B cell (primary cell): ENCODE results near the gene KRT84. TPM values are rescaled to one million over a fixed set of nuclear protein-coding genes. Genes with fewer than 3 reads are reported as not detected.

Experiments used
- ATAC-seq: fragments of 200-7000 bp; cut with Tn5 transposase; one replicate; pipeline ENCODE4 v1.10.0; 2021; ENCODE audit warnings: low read depth, mild to moderate bottlenecking, moderate number of reproducible peaks, moderate library complexity
- CTCF ChIA-PET: fragments of 350-600 bp; sonication (Branson Sonifier 250); formaldehyde crosslinking; loops from one replicate; lab custom pipeline; 2021; ENCODE audit warnings: antibody characterized with exemption, inconsistent platforms; lab: Charles Lee
- POLR2A ChIA-PET: fragments of 350-600 bp; sonication (Branson Sonifier 250); formaldehyde crosslinking; loops from one replicate; lab custom pipeline; 2021; ENCODE audit warnings: antibody characterized with exemption; lab: Charles Lee
- DNase-seq: peaks from one replicate; pipeline ENCODE4 v3.0.0; 2013
- H2AFZ ChIP-seq: 2 replicates; pipeline ENCODE4 v1.6.1; 2012; ENCODE audit warnings: mild to moderate bottlenecking, low read depth, low read length; ENCODE audit not compliant: insufficient read depth, poor library complexity, severe bottlenecking
- H3K27ac ChIP-seq, 2 donors: 1 replicate in 1 of 2; 2 replicates in 1 of 2; pipeline ENCODE4 v1.5.1; 2012 to 2013; ENCODE audit warnings: low read length in 2 of 2, mild to moderate bottlenecking in 2 of 2, moderate library complexity in 1 of 2
- H3K27me3 ChIP-seq, 4 experiments: fragments of 200-600 bp in 1 of 4; sonication (generic) in 1 of 4; replicated peaks in 1 of 4; 1 replicate in 2 of 4; 2 replicates in 2 of 4; pipeline versions ENCODE4 v1.6.1 to v1.7.0; 2013 to 2016; ENCODE audit warnings: low read length in 3 of 4, mild to moderate bottlenecking in 2 of 4, mixed read lengths in 1 of 4, moderate library complexity in 1 of 4; ENCODE audit not compliant: insufficient read depth in 4 of 4, control insufficient read depth in 3 of 4; ENCODE audit errors: control extremely low read depth in 1 of 4
- H3K36me3 ChIP-seq, 2 experiments: replicated peaks in 1 of 2; 1 replicate in 1 of 2; 2 replicates in 1 of 2; pipeline versions ENCODE4 v1.6.1 to v1.7.1; 2013; ENCODE audit warnings: low read length in 1 of 2; ENCODE audit not compliant: insufficient read depth in 2 of 2, control insufficient read depth in 1 of 2; ENCODE audit errors: control extremely low read depth in 1 of 2, extremely low read depth in 1 of 2
- H3K4me1 ChIP-seq, 2 donors: fragments of 200-600 bp in 1 of 2; sonication (generic) in 1 of 2; 1 replicate in 1 of 2; 2 replicates in 1 of 2; pipeline versions ENCODE4 v1.5.1 to v1.6.1; 2013 to 2017; ENCODE audit warnings: low read length in 2 of 2; ENCODE audit not compliant: control insufficient read depth in 2 of 2, insufficient read depth in 2 of 2
- H3K4me2 ChIP-seq: replicated peaks from 2 replicates; pipeline ENCODE3; 2012; ENCODE audit warnings: mild to moderate bottlenecking, low read depth, low read length; ENCODE audit not compliant: poor library complexity, severe bottlenecking
- H3K4me3 ChIP-seq, 5 experiments: fragments of 200-600 bp in 1 of 5; sonication (generic) in 1 of 5; 1 replicate in 3 of 5; 2 replicates in 2 of 5; pipeline versions ENCODE4 v1.5.1 to v1.7.0; 2011 to 2016; ENCODE audit warnings: low read length in 4 of 5, mild to moderate bottlenecking in 4 of 5, low read depth in 2 of 5, control low read depth in 1 of 5, moderate library complexity in 1 of 5; ENCODE audit not compliant: insufficient read depth in 1 of 5; ENCODE audit errors: control extremely low read depth in 1 of 5, extremely low read depth in 1 of 5
- H3K79me2 ChIP-seq: fragments of 200-600 bp; sonication (generic); one replicate; pipeline ENCODE4 v1.6.0; 2016; ENCODE audit warnings: low read length; ENCODE audit not compliant: control insufficient read depth, insufficient read depth
- H3K9ac ChIP-seq: fragments of 200-600 bp; sonication (generic); 2 replicates; pipeline ENCODE4 v1.6.1; 2017; ENCODE audit warnings: mild to moderate bottlenecking, low read length, moderate library complexity
- H3K9me3 ChIP-seq, 3 donors: one replicate each; pipeline versions ENCODE4 v1.6.1 to v1.7.1; 2013; ENCODE audit warnings: low read length in 2 of 3; ENCODE audit not compliant: control insufficient read depth in 2 of 3, insufficient read depth in 1 of 3; ENCODE audit errors: control extremely low read depth in 1 of 3
- H4K20me1 ChIP-seq: 2 replicates; pipeline ENCODE4 v1.6.0; 2012; ENCODE audit warnings: mild to moderate bottlenecking, low read length; ENCODE audit not compliant: insufficient read depth, control insufficient read depth, poor library complexity, severe bottlenecking
- H3K27ac Mint-ChIP-seq: one replicate; pipeline ENCODE4 v1.8.0; 2021; ENCODE audit warnings: mixed read lengths
- H3K27me3 Mint-ChIP-seq: one replicate; pipeline ENCODE4 v1.8.0; 2021; ENCODE audit warnings: mixed read lengths
- H3K4me1 Mint-ChIP-seq: one replicate; pipeline ENCODE4 v1.8.0; 2021; ENCODE audit warnings: mixed read lengths
- H3K4me3 Mint-ChIP-seq: one replicate; pipeline ENCODE4 v1.8.0; 2021; ENCODE audit warnings: mixed read lengths
- H3K9me3 Mint-ChIP-seq: one replicate; pipeline ENCODE4 v1.8.0; 2022; ENCODE audit warnings: mixed read lengths; ENCODE audit not compliant: insufficient read depth
- CTCF ChIP-seq: fragments of 200-600 bp; IDR thresholded peaks from one replicate; pipeline ENCODE4 v1.8.0; 2022; ENCODE audit warnings: antibody characterized with exemption, mild to moderate bottlenecking
- EZH2 ChIP-seq: IDR thresholded peaks from 2 replicates; pipeline ENCODE4 v1.6.1; 2012; ENCODE audit warnings: borderline replicate concordance, low read depth, mild to moderate bottlenecking, moderate library complexity, low read length; ENCODE audit not compliant: insufficient read depth, poor library complexity, severe bottlenecking
- WGBS: methylation state at CpG from one replicate; pipeline ENCODE4 v1.1.5; 2013; ENCODE audit warnings: missing lambda C conversion rate; ENCODE audit not compliant: insufficient coverage; 5-methylcytosine and 5-hydroxymethylcytosine counted together
- intact Hi-C: fragments of 100-400 bp; cut with micrococcal nuclease; formaldehyde crosslinking; loops from one replicate; pipeline ENCODE4 v1.10.0; 2022
- polyA plus RNA-seq: library from polyadenylated mRNA; depleted of rRNA; stranded (reverse); fragments of >200 nt; gene quantifications from 2 replicates; pipeline ENCODE4 v1.2.3, GENCODE V29; 2012
- total RNA-seq, 2 donors: library from RNA; stranded (reverse); fragments of 120-200 nt in 1 of 2; gene quantifications; 1 replicate in 1 of 2; 2 replicates in 1 of 2; pipeline versions ENCODE4 v1.2.3 to v1.2.4, GENCODE V29; 2013 to 2022

KRT84 gene
- total and polyA plus RNA-seq, 2 donors (not counting 1 experiment from before 2014, with no cell fraction given) = not detected

GRCh38 chr12:52356762-52357580 lies 28.5 kb downstream of the KRT84 start:
- ChIA-PET POLR2A (no interaction called here), CTCF (no interaction called here)
- TF ChIP-seq CTCF (no peak), EZH2 (no peak)
- Mint-ChIP-seq H3K4me1 (peaks cover 27% of the 10 kb centered on the region), H3K27me3 (peaks cover 15% of the 10 kb centered on the region), H3K9me3 (no peaks in the 10 kb centered on the region), H3K27ac (no peak overlapping the region), H3K4me3 (no peak overlapping the region)
- Histone ChIP-seq H3K36me3 (no peaks in the 10 kb centered on the region), H3K4me2 (no peak overlapping the region), H4K20me1 (no peaks in the 10 kb centered on the region), H3K4me1 (peaks cover 20 to 21% of the 10 kb centered on the region in 2 donors), H3K4me3 (no peak overlapping the region), H3K79me2 (no peaks in the 10 kb centered on the region), H3K27me3 (peaks cover 0 to 4% (median 3%) of the 10 kb centered on the region in 4 experiments), H3K27ac (no peak overlapping the region), H3K9ac (no peak overlapping the region), H2AFZ (no peak overlapping the region), H3K9me3 (no peaks in the 10 kb centered on the region)
- DNase-seq = no peak
- intact Hi-C loops = no loop called here
- 95% methylated on average over 17 of the region's 20 CpGs for WGBS
- no peak for ATAC-seq

- peaks cover 18% of the 10 kb centered on the region for H3K27me3 Mint-ChIP-seq
Observed at GRCh38 chr12:52356031-52356761, 29.3 kb downstream of the KRT84 start.

More at GRCh38 chr12:52356031-52356761, 29.3 kb downstream of the KRT84 start:
- ATAC-seq (no peak), DNase-seq (no peak)
- Mint-ChIP-seq H3K4me3 (no peak overlapping the region), H3K9me3 (no peaks in the 10 kb centered on the region), H3K27ac (no peak overlapping the region), H3K4me1 (peaks cover 30% of the 10 kb centered on the region)
- intact Hi-C loops = no loop called here
- Histone ChIP-seq H2AFZ (no peak overlapping the region), H3K4me3 (no peak overlapping the region), H4K20me1 (no peaks in the 10 kb centered on the region), H3K9me3 (no peaks in the 10 kb centered on the region), H3K4me1 (peaks cover 20 to 21% of the 10 kb centered on the region in 2 donors), H3K79me2 (no peaks in the 10 kb centered on the region), H3K27me3 (peaks cover 0 to 6% (median 3%) of the 10 kb centered on the region in 4 experiments), H3K36me3 (no peaks in the 10 kb centered on the region), H3K9ac (no peak overlapping the region), H3K4me2 (no peak overlapping the region), H3K27ac (no peak overlapping the region)
- 94% methylated on average over 46 of the region's 56 CpGs for WGBS
- no peak for TF ChIP-seq CTCF
- no peak for TF ChIP-seq EZH2
- ChIA-PET CTCF (no interaction called here), POLR2A (no interaction called here)
